HG03354 (cell line): ENCODE results near the gene CUEDC2.

Experiments
- ATAC-seq: cut with Tn5 transposase; IDR thresholded peaks from one replicate; pipeline ENCODE4 v1.9.1; 2021; ENCODE audit warnings: mild to moderate bottlenecking; ENCODE audit not compliant: unreplicated experiment, poor library complexity, severe bottlenecking

CUEDC2 gene

GRCh38 chr10:102381983-102382382, 50.4 kb downstream of the CUEDC2 start:
- ATAC-seq: no peak

GRCh38 chr10:102379383-102379782, 53.0 kb downstream of the CUEDC2 start:
- no peak for ATAC-seq

GRCh38 chr10:102376901-102377300, 55.5 kb downstream of the CUEDC2 start:
- ATAC-seq: no peak

- ATAC-seq: no peak
Observed at GRCh38 chr10:102375867-102376266, 56.5 kb downstream of the CUEDC2 start.

- ATAC-seq: no peak
Observed at GRCh38 chr10:102375250-102375649, 57.1 kb downstream of the CUEDC2 start.
